GM18861 (cell line): ENCODE data around the gene PTPN2.

ENCODE experiments used
- ATAC-seq: cut with Tn5 transposase; IDR thresholded peaks from one replicate; pipeline ENCODE4 v1.9.1; 2021; ENCODE audit not compliant: unreplicated experiment

The PTPN2 gene

GRCh38 chr18:12750076-12750714 lies 133.8 kb downstream of the PTPN2 start:
- no peak for ATAC-seq

DNA sequence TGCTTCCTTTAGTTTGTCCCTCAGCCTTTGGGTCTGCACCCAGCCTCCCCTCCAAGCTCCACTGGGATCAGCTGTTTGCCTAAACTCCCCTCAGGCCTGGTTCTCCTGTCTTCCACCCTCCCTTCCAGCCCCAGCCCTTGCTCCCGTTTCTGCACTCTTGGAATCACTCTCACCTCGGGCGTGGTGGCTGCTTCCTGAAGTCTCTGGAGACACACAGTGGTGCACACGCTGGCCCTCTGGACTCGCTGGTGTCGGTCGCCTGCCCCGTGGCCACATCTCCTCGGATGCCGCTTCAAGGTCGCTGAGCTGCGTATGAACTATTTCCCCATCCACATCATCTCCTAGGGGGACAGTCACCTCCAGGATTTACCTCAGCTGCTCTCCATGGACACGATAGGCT lies 134.9 kb downstream of the PTPN2 start:
- ATAC-seq, result no peak

GRCh38 chr18:12748671-12749070 lies 135.4 kb downstream of the PTPN2 start:
- ATAC-seq, result no peak

DNA sequence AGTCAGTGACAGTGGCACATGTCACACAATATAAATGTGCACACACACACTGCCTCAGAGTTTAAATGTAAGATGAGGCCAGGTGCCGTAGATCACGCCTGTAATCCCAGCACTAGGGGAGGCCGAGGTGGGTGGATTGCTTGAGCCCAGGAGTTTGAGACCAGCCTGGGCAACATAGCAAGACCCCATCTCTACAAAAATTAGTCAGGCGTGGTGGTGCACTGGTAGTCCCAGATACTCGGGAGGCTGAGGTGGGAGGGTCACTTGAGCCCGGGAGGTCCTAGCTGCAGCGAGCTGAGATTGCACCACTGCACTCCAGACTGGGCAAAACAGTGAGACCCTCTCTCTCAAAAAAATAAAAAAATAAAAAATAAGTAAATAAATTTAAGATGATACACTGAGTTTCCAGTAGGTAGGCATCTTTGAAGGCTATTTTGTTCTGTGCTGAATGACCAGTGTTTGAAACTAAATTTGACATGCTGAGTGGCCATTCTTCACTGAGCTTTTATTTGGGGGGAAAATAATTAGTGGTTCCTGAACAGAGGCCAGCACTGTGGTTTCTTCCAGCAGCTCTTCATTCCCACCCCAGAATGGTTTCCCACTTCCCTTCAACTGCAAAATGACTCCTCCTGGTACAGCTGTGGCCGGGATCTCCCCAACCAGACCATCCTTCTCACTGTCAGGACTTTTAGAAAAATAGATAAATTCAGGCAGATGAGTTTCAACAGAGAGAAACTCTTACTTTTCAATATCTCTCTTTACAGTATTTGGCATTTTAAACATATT lies 136.3 kb downstream of the PTPN2 start:
- no peak for ATAC-seq

DNA sequence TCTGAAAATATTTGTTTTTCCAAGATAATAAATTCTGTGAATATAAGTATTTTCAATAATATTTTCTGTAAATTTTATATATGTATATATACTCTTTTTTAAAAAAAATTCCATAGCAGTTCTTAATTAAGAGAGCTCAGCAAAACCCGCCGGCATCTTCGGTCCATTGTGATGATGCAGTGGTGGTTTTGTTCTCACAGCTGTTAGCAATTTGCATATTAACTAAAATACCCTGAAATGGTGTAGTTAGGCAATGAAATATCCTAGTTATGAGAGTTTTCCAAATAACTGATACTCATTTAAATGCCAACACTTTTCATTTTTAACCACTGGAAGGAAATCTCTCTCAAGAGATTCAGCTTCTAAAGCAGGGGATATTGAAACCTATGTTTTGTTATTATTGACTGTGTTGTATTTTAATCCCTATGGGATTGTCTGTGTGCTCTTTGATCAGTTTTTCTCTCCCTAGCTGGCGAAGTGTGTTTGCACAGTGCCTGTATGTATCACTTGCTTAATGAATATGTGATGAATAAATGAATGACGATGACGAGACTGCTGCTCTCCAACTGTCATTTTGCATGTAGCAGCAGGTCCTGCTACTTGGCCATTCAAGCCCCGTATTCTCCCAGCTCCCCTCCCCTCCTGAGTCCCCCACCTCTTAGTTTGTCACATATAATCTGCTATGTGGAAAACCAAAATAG lies 138.8 kb downstream of the PTPN2 start:
- no peak for ATAC-seq

DNA sequence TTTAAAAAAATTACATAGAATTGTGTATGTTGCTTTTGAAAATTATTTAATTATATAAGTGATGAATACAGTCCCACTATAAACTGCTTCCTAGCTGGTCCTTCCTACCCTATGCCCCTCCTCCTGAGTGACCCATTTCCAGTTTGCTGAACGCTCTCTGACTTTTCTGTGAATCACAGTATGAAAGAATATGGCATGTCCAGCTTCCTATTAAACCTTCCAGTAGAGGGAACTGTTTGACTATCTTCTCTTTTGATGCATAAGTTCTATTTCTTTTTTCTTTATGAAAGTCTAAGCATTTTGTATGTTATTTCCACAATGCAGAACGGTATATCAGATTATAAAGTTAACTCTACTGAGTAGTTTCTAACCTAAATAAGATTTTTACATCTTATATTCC lies 139.9 kb downstream of the PTPN2 start:
- no peak for ATAC-seq

DNA sequence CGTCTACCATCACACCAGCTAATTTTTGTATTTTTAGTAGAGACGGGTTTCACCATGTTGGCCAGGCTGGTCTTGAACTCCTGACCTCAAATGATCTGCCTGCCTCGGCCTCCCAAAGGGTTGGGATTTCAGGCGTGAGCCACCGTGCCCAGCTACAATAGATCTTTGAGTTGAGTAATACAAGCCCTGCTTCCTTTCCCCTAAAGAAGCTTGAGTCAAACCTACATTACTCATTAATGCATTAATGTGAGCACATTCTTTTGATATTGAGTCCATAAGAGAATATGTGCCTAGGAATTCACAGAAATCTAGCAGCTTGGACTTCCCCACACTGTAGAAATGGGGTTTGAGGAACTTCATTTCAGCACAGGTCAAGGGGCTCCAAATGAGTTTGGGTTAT lies 141.6 kb downstream of the PTPN2 start:
- no peak for ATAC-seq
